Measurements from ENCODE around the gene CSN3.

Gene CSN3

GRCh38 chr4:70291341-70291740, 48.9 kb downstream of the CSN3 start:
- no peak for DNase-seq (ENCODE audit: low read depth in 2 of 2)

- DNase-seq (ENCODE audit: low read depth in 2 of 2) = no peak
Measured at GRCh38 chr4:70297576-70297975, 55.2 kb downstream of the CSN3 start.

GRCh38 chr4:70298051-70298450, 55.7 kb downstream of the CSN3 start:
- DNase-seq (ENCODE audit: low read depth in 2 of 2) = no peak

- no peak for DNase-seq (ENCODE audit: low read depth in 2 of 2)
Measured at GRCh38 chr4:70299643-70300042, 57.2 kb downstream of the CSN3 start.

DNA sequence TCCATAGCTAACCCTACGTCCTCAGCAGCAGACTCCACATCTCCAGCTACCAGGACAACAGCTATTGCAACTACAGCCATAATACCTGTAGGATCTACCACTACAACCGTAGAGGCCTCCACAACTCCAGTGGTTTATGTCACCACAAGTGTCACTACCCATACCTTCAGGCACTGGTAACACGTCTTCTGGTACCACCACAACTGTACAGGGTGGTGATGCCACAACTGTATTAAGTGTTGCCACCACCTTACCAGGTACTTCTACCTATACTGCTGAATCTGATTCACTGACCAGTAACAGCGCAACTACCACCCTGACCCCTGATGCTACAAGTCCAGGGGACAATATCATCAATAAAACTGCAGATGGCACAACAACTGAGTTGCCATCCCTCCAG, 57.8 kb downstream of the CSN3 start:
- no peak for DNase-seq (ENCODE audit: low read depth in 2 of 2)
